Left lung (tissue), 10 donors: Measurements from ENCODE around the gene CYBA. TPM values are rescaled to one million over a fixed set of nuclear protein-coding genes. Genes with fewer than 3 reads are reported as not detected.

ENCODE experiments used
- ATAC-seq: fragments of 200-7000 bp; cut with Tn5 transposase; one replicate; pipeline ENCODE4 v1.9.1; 2020; ENCODE audit warnings: moderate library complexity
- DNase-seq, 4 donors: peaks; one replicate each; pipeline ENCODE4 v3.0.0-alpha.2; 2013 to 2020
- H3K27ac ChIP-seq, 2 donors: fragments of 200-600 bp; sonication (generic) in 1 of 2; one replicate each; pipeline versions ENCODE4 v1.5.0 to v1.8.0; 2020 to 2021
- H3K27me3 ChIP-seq, 2 donors: fragments of 200-600 bp; sonication (generic) in 1 of 2; one replicate each; pipeline versions ENCODE4 v1.5.0 to v1.8.0; 2020 to 2021
- H3K36me3 ChIP-seq, 2 donors: fragments of 200-600 bp; sonication (generic) in 1 of 2; one replicate each; pipeline versions ENCODE4 v1.5.0 to v1.8.0; 2020 to 2021
- H3K4me1 ChIP-seq, 2 donors: fragments of 200-600 bp; one replicate each; pipeline ENCODE4 v1.8.0; 2021
- H3K4me3 ChIP-seq, 2 donors: fragments of 200-600 bp; sonication (generic) in 1 of 2; one replicate each; pipeline versions ENCODE4 v1.5.0 to v1.8.0; 2020 to 2021; ENCODE audit warnings: mild to moderate bottlenecking in 1 of 2
- H3K9me3 ChIP-seq, 2 donors: fragments of 200-600 bp; sonication (generic) in 1 of 2; one replicate each; pipeline versions ENCODE4 v1.5.0 to v1.8.0; 2020 to 2021
- intact Hi-C, 2 donors: fragments of 100-400 bp; cut with DNase I; formaldehyde crosslinking; loops; one replicate each; pipeline versions ENCODE4 v1.11.2 to v1.14.2; 2022
- polyA plus RNA-seq, 6 donors: library from polyadenylated mRNA; unstranded; fragments of 120-200 nt; gene quantifications; one replicate each; pipeline ENCODE4 v1.2.1, GENCODE V29; 2013; ENCODE audit not compliant: insufficient read length in 6 of 6
- total RNA-seq, 2 donors: library from RNA; stranded (reverse); fragmentation: NEBNext Ultra II Directional; extraction: Animal tissue kit (Norgen Biotek cat#: 25700); gene quantifications; one replicate each; pipeline ENCODE4 v1.2.1, GENCODE V29; 2021
- TF ChIP-seq, protein P1 (sequence below), 2 donors: fragments of 200-600 bp; sonication (generic) in 1 of 2; IDR thresholded peaks; one replicate each; pipeline versions ENCODE4 v1.5.0 to v1.8.0; 2021; ENCODE audit warnings: antibody characterized with exemption in 2 of 2
- donor health status: DM: no; HTN: yes; CAD: no.
- donor health status: DM: no; HTN: no; CAD: no.

Gene CYBA
- total and polyA plus RNA-seq, 8 donors, result 48.8 to 396 (median 77.3) TPM

DNA sequence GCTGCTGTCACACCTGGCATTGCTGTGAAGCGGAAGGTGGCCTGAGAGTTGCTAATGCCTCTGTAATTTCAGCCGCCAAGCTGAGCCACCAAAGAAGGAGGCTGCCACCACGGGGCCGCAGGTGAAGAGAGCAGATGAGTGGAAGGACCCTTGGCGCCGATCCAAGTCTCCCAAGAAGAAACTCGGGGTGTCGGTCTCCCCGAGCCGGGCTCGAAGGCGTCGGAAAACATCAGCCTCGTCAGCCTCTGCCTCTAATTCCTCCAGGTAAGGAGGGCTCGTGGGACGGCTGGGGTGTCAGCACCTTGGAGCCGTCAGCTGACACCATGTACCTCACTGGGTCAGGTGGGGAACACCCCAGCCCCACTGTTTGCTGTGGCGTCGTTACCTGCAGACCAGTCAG lies 28.7 kb downstream of the CYBA start:
- intact Hi-C loops, result no loop called here
- Histone ChIP-seq H3K4me1 (peaks cover 0 to 15% of the 10 kb centered on the region in 2 donors), H3K9me3 (no peaks in the 10 kb centered on the region), H3K4me3 (no peak overlapping the region), H3K27me3 (no peaks in the 10 kb centered on the region), H3K27ac (no peak overlapping the region), H3K36me3 (peaks cover 0 to 83% of the 10 kb centered on the region in 2 donors)
- ATAC-seq, result no peak
- TF ChIP-seq, protein P1, sequence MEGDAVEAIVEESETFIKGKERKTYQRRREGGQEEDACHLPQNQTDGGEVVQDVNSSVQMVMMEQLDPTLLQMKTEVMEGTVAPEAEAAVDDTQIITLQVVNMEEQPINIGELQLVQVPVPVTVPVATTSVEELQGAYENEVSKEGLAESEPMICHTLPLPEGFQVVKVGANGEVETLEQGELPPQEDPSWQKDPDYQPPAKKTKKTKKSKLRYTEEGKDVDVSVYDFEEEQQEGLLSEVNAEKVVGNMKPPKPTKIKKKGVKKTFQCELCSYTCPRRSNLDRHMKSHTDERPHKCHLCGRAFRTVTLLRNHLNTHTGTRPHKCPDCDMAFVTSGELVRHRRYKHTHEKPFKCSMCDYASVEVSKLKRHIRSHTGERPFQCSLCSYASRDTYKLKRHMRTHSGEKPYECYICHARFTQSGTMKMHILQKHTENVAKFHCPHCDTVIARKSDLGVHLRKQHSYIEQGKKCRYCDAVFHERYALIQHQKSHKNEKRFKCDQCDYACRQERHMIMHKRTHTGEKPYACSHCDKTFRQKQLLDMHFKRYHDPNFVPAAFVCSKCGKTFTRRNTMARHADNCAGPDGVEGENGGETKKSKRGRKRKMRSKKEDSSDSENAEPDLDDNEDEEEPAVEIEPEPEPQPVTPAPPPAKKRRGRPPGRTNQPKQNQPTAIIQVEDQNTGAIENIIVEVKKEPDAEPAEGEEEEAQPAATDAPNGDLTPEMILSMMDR (IDR thresholded peaks at IDR 0.05), result no peak
- DNase-seq, result no peak

DNA sequence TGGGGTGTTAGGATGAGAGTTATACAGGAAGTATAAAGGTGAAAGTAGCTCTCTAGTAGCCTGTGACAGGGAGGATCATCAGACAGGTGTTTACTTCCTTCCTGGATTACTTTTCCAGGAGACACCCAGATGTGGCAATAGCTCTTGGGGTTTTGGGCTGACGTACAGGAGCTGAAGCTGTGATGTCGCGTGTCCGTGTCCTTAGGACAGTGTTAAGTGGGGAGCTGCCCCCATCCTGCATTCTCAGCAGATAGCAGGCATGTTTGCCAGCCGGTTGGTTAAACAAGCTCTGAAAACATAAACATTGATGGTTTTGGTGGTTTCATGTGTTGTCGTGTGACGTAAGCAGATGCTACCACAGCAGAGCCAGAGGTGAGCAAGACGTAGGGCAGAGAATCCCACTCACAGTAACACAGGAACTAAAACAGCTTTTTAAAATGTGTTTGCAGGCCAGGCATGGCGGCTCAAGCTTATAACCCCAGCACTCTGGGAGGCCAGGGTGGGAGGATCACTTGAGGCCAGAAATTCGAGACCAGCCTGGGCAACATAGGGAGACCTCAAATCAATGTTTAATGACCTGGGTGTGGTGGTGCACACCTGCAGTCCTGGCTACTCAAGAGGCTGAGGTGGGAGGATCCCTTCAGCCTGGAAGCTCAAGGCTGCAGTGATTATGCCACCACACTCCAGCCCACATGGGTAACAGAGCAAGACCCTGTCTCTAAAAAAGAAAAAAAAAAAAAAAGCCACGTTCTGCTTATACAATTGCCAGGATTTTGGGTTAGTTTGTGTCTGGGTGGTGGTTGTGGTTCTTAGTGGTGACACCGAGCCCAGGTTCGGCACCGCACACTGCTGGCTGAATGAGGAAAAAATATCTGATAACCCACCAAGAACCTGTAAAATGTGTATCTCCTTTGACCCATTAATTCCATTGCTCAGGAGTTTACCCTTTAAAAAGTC lies 30.7 kb downstream of the CYBA start:
- no peak for DNase-seq
- no peak for ATAC-seq
- Histone ChIP-seq H3K36me3 (peaks cover 0 to 83% of the 10 kb centered on the region in 2 donors), H3K27ac (no peak overlapping the region), H3K27me3 (no peaks in the 10 kb centered on the region), H3K4me3 (no peak overlapping the region), H3K4me1 (peaks cover 6 to 22% of the 10 kb centered on the region in 2 donors), H3K9me3 (no peaks in the 10 kb centered on the region)
- TF ChIP-seq, protein P1 (IDR thresholded peaks at IDR 0.05), result no peak
- intact Hi-C loops, result no loop called here

DNA sequence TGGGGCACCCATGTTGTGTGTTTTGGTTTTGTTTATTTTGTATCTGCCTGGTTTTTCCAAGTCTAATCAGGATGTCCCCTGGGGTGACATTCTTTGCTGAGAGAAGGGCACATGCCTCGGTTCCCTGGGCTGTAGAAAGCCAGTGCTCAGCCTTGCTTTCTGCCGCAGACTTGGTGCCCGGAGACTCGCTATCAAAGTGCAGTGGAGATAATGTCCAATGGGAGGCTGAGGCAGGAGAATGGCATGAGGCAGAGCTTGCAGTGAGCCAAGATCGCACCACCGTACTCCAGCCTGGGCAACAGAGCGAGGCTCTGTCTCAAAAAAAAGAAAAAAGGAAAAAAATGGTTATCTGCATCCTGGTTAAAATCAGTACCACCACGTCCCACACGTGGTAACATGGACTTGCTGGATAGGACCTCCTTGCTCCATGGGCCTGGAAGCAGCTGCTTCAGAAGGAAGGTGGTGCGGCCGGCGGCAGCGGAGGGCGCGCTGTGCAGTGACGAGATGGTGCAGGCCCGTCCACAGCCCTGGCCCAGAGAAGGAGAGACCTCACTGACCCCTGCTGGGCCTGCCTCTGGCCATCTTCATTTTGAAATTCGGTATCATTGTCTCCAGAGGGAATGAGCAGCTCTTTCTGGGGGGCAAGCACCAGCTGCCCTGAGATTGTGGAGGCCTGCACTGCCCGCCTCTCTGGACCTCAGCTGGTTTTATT lies 31.7 kb downstream of the CYBA start:
- TF ChIP-seq, protein P1 (IDR thresholded peaks at IDR 0.05), result no peak
- intact Hi-C loops, result no loop called here
- H3K4me1 ChIP-seq, result peaks cover 6 to 22% of the 10 kb centered on the region in 2 donors
- H3K9me3 ChIP-seq, result no peaks in the 10 kb centered on the region
- H3K27ac ChIP-seq, result no peak overlapping the region
- no peak for DNase-seq
- no peaks in the 10 kb centered on the region for H3K27me3 ChIP-seq
- ATAC-seq, result no peak
- H3K4me3 ChIP-seq, result no peak overlapping the region
- H3K36me3 ChIP-seq, result peaks cover 0 to 81% of the 10 kb centered on the region in 2 donors

DNA sequence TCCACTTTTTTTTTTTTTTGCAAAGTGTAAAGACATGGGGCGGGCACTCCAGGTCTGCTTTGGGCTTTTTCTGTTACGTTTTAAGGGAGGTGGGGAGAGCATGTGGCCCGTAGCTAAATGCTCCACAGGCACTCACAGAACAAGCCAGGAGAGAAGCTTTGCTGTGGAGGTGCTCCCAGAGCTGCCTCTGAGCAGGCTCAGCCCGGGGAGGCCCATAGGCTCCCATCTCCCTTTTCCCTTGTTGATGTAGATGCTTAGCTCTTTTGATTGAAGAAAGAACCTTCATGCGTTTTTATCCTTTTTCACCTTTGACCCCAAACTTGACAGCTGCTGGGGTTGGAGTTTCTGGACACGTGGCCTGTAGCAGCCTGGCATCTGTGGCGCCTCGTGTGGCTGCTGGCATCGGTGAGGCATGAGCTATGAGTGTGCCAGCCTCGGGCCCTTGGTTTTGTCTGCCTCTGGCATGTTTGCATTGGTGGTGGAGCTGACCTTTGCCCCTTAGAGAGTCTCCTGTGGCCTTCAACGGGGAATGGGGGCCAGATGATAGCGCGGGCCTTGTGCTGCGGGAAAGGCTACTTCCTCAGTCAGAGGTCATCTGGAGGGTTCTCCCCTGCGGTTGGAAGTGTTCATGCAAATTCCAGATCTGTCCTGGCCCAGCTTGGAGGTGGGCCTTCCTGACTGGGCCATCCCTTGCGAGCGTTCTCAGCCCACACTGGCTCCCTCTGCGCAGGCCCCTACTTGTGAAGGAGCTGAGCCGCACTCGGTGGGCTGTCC lies 32.5 kb downstream of the CYBA start:
- DNase-seq, result no peak
- Histone ChIP-seq H3K9me3 (no peaks in the 10 kb centered on the region), H3K4me3 (no peak overlapping the region), H3K27ac (no peak overlapping the region), H3K27me3 (no peaks in the 10 kb centered on the region), H3K4me1 (peaks cover 6 to 22% of the 10 kb centered on the region in 2 donors), H3K36me3 (peaks cover 0 to 79% of the 10 kb centered on the region in 2 donors)
- intact Hi-C loops, result no loop called here
- ATAC-seq, result no peak
- TF ChIP-seq, protein P1 (IDR thresholded peaks at IDR 0.05), result no peak
